HepG2 (cell line): Measurements from ENCODE around the gene CLEC16A. TPM values are rescaled to one million over a fixed set of nuclear protein-coding genes. Genes with fewer than 3 reads are reported as not detected.

Experiments used
- ATAC-seq: fragments of 200-7000 bp; cut with Tn5 transposase; 3 replicates; pipeline ENCODE4 v1.9.1; 2020; ENCODE audit warnings: mild to moderate bottlenecking, moderate library complexity
- BruUV-seq: library from RNA; stranded (reverse); fragments of 400-500 nt; replicated peaks from 2 replicates; lab custom pipeline; 2021; lab: Mats Ljungman, UMichigan
- CTCF ChIA-PET: fragments of 300-600 bp; formaldehyde crosslinking; extraction: SDS; loops from one replicate; lab custom pipeline; 2021; ENCODE audit warnings: low total read pairs, inconsistent platforms, low intra/inter-chr PET ratio; lab: Yijun Ruan, JAX
- POLR2A ChIA-PET: fragments of 350-600 bp; sonication (Branson Sonifier 250); formaldehyde crosslinking; loops from one replicate; lab custom pipeline; 2020; ENCODE audit warnings: antibody characterized with exemption, inconsistent platforms; lab: Yijun Ruan, JAX
- DNase-seq: peaks from one replicate; pipeline ENCODE4 v3.0.0-alpha.2; 2015; ENCODE audit warnings: low spot score
- FAIRE-seq: peaks from 3 replicates; lab custom pipeline; 2011; peaks lifted over from hg19 to GRCh38; lab: Jason Lieb, UNC
- H2AFZ ChIP-seq: one replicate; pipeline ENCODE4 v1.6.1; 2011; ENCODE audit warnings: low read length, inconsistent platforms
- H3K27ac ChIP-seq: fragments of 300-600 bp; 3 replicates; pipeline ENCODE4 v1.8.0; 2011; ENCODE audit warnings: mixed run types, mild to moderate bottlenecking, mixed read lengths, low read length, inconsistent platforms; ENCODE audit not compliant: insufficient read depth; ENCODE audit errors: extremely low read length
- H3K27me3 ChIP-seq, 2 experiments: fragments of 200-600 bp in 1 of 2; 2 replicates in 1 of 2; 3 replicates in 1 of 2; pipeline versions ENCODE4 v1.6.0 to v1.8.0; 2011; ENCODE audit warnings: low read length in 2 of 2, mild to moderate bottlenecking in 2 of 2, moderate library complexity in 2 of 2, inconsistent platforms in 1 of 2; ENCODE audit not compliant: insufficient read depth in 2 of 2, control insufficient read depth in 1 of 2
- H3K36me3 ChIP-seq, 2 experiments: fragments of 200-600 bp in 1 of 2; replicated peaks in 1 of 2; 2 replicates in 1 of 2; 3 replicates in 1 of 2; pipeline versions ENCODE4 v1.5.1 to v1.8.0; 2011; ENCODE audit warnings: low read length in 2 of 2, inconsistent platforms in 1 of 2; ENCODE audit not compliant: insufficient read depth in 2 of 2, control insufficient read depth in 1 of 2
- H3K4me1 ChIP-seq: 2 replicates; pipeline ENCODE4 v1.5.1; 2012; ENCODE audit warnings: low read length, inconsistent platforms; ENCODE audit not compliant: insufficient read depth
- H3K4me2 ChIP-seq: 2 replicates; pipeline ENCODE4 v1.6.0; 2011; ENCODE audit warnings: low read depth, low read length, inconsistent platforms
- H3K4me3 ChIP-seq, 3 experiments: fragments of 200-600 bp in 1 of 3; sonication (generic), shearing (Covaris generic) in 1 of 3; replicated peaks in 1 of 3; 2 replicates each; pipeline ENCODE4 v1.5.1; 2011 to 2016; ENCODE audit warnings: low read length in 3 of 3, inconsistent platforms in 2 of 3, low read depth in 2 of 3, mild to moderate bottlenecking in 2 of 3, control low read depth in 1 of 3, mixed read lengths in 1 of 3; ENCODE audit not compliant: insufficient read depth in 1 of 3
- H3K79me2 ChIP-seq: one replicate; pipeline ENCODE4 v1.6.1; 2011; ENCODE audit warnings: low read length, inconsistent platforms; ENCODE audit not compliant: insufficient read depth
- H3K9ac ChIP-seq: 2 replicates; pipeline ENCODE4 v1.6.0; 2011; ENCODE audit warnings: mild to moderate bottlenecking, low read depth, low read length, inconsistent platforms; ENCODE audit not compliant: insufficient read depth
- H3K9me3 ChIP-seq: 2 replicates; pipeline ENCODE4 v1.5.1; 2012; ENCODE audit warnings: mild to moderate bottlenecking, low read length
- H4K20me1 ChIP-seq: 2 replicates; pipeline ENCODE4 v1.6.0; 2011; ENCODE audit warnings: inconsistent platforms, mild to moderate bottlenecking, low read length, moderate library complexity; ENCODE audit not compliant: insufficient read depth
- CENPT ChIP-seq: sonication (generic); formaldehyde crosslinking; IDR thresholded peaks from 2 replicates; pipeline ENCODE4 v1.8.0; 2022; ENCODE audit warnings: low read depth, mild to moderate bottlenecking, moderate library complexity, missing genetic modification reagents
- DBP ChIP-seq: sonication (generic); formaldehyde crosslinking; IDR thresholded peaks from 2 replicates; pipeline ENCODE4 v1.4.0; 2020; ENCODE audit warnings: missing genetic modification reagents; ENCODE audit errors: not compliant biosample characterization
- HDAC2 ChIP-seq: sonication (generic); formaldehyde crosslinking; IDR thresholded peaks from 2 replicates; pipeline ENCODE4 v1.4.0; 2020; ENCODE audit warnings: missing genetic modification reagents
- HOMEZ ChIP-seq: IDR thresholded peaks from 2 replicates; pipeline ENCODE4 v1.6.1; 2016; ENCODE audit warnings: low read depth
- NFIB ChIP-seq: sonication (generic); formaldehyde crosslinking; IDR thresholded peaks from 2 replicates; pipeline ENCODE4 v1.9.0; 2021; ENCODE audit warnings: missing genetic modification reagents, mild to moderate bottlenecking, borderline replicate concordance
- PBX2 ChIP-seq: IDR thresholded peaks from 2 replicates; pipeline ENCODE4 v1.6.1; 2016; ENCODE audit warnings: control low read depth
- STAT6 ChIP-seq: sonication (generic); formaldehyde crosslinking; IDR thresholded peaks from 2 replicates; pipeline ENCODE4 v1.4.0; 2020; ENCODE audit warnings: missing genetic modification reagents, mild to moderate bottlenecking, borderline replicate concordance
- ZNF574 ChIP-seq: sonication (generic); formaldehyde crosslinking; IDR thresholded peaks from 2 replicates; pipeline ENCODE4 v1.4.0; 2020; ENCODE audit warnings: missing genetic modification reagents
- ZUFSP ChIP-seq: sonication (generic); formaldehyde crosslinking; IDR thresholded peaks from 2 replicates; pipeline ENCODE4 v1.9.0; 2021; ENCODE audit warnings: missing genetic modification reagents, mild to moderate bottlenecking, borderline replicate concordance
- WGBS: methylation state at CpG from one replicate; pipeline ENCODE4 v1.1.6; 2017; ENCODE audit warnings: low lambda C conversion rate; 5-methylcytosine and 5-hydroxymethylcytosine counted together
- in situ Hi-C: cut with HindIII; loops from 2 replicates; pipeline ENCODE4 v1.10.0; 2017; ENCODE audit warnings: low pct_unique_long_range_greater_than_20kb; ENCODE audit not compliant: extremely low pct_ligation_motif_present
- intact Hi-C: fragments of 100-400 bp; cut with micrococcal nuclease; formaldehyde crosslinking; loops from one replicate; pipeline ENCODE4 v1.10.0; 2022; ENCODE audit not compliant: unreplicated experiment
- polyA plus RNA-seq, 8 experiments: library from polyadenylated mRNA; depleted of rRNA in 3 of 8; stranded (reverse) in 7 of 8; unstranded in 1 of 8; fragments of >200 nt; fragmentation: Illumina TruSeq in 4 of 8; extraction: Trizol in 4 of 8; gene quantifications; 2 replicates each; pipeline versions ENCODE4 v1.2.1 to v1.2.3, GENCODE V29; 2011 to 2016; ENCODE audit warnings: low read depth in 4 of 8, missing spikeins in 1 of 8, mixed read lengths in 1 of 8; ENCODE audit not compliant: insufficient read depth in 1 of 8
- total RNA-seq, 5 experiments: library from RNA; depleted of rRNA; stranded (reverse); fragments of >200 nt; fragmentation: Illumina TruSeq; extraction: Trizol; gene quantifications; 2 replicates each; pipeline ENCODE4 v1.2.3, GENCODE V29; 2016; ENCODE audit warnings: low read depth in 1 of 5

The CLEC16A gene
- total and polyA plus RNA-seq, 2 of the 13 experiments (the other 11 are each of a cell fraction or from before 2014, with no cell fraction given), result 8.5 to 10.3 TPM

GRCh38 chr16:10981697-10982216 lies 37.4 kb downstream of the CLEC16A start (continued):
- TF ChIP-seq HOMEZ (CRISPR knock-in tag) (0 out of 2 replicates have a peak, but pooled peaks have one; percentile 69), HDAC2 (CRISPR knock-in tag) (0 out of 2 replicates have a peak, but pooled peaks have one; percentile 25), PBX2 (CRISPR knock-in tag) (no peak), NFIB (CRISPR knock-in tag) (no peak), ZNF574 (CRISPR knock-in tag) (peak; percentile 99)

- Histone ChIP-seq H3K79me2 (no peaks in the 10 kb centered on the region), H3K4me3 (no peak overlapping the region), H3K27ac (no peak overlapping the region), H3K4me1 (peaks cover 28% of the 10 kb centered on the region), H4K20me1 (no peaks in the 10 kb centered on the region), H2AFZ (no peak overlapping the region), H3K9me3 (no peaks in the 10 kb centered on the region), H3K36me3 (peaks cover 0 to 17% of the 10 kb centered on the region in 2 experiments; a peak in 2 of 5 replicates), H3K9ac (no peak overlapping the region), H3K4me2 (no peak overlapping the region), H3K27me3 (no peaks in the 10 kb centered on the region)
- in situ Hi-C loops (no loop called here), intact Hi-C loops (no loop called here)
- DNase-seq (no peak), FAIRE-seq (no peak), ATAC-seq (no peak)
- WGBS, result 92% methylated on average over 15 of the region's 15 CpGs
- ChIA-PET POLR2A (interaction anchor here (2.2 kb wide), 1 partner anchor 273 kb away, joined by 10 read pairs; the partner anchor contains the start of gene SOCS1), CTCF (no interaction called here)
- BruUV-seq, result no TSS peak
- TF ChIP-seq ZUFSP (CRISPR knock-in tag) (no peak), DBP (CRISPR knock-in tag) (no peak), STAT6 (CRISPR knock-in tag) (no peak), CENPT (no peak)
Measured at GRCh38 chr16:10982465-10983150, 38.2 kb downstream of the CLEC16A start.
